ENCODE data around the gene CUL9.

Gene CUL9

GRCh38 chr6:43267619-43268354 lies 85.8 kb downstream of the CUL9 start:
- FAIRE-seq = no peak
- TF ChIP-seq, protein P1, sequence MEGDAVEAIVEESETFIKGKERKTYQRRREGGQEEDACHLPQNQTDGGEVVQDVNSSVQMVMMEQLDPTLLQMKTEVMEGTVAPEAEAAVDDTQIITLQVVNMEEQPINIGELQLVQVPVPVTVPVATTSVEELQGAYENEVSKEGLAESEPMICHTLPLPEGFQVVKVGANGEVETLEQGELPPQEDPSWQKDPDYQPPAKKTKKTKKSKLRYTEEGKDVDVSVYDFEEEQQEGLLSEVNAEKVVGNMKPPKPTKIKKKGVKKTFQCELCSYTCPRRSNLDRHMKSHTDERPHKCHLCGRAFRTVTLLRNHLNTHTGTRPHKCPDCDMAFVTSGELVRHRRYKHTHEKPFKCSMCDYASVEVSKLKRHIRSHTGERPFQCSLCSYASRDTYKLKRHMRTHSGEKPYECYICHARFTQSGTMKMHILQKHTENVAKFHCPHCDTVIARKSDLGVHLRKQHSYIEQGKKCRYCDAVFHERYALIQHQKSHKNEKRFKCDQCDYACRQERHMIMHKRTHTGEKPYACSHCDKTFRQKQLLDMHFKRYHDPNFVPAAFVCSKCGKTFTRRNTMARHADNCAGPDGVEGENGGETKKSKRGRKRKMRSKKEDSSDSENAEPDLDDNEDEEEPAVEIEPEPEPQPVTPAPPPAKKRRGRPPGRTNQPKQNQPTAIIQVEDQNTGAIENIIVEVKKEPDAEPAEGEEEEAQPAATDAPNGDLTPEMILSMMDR (IDR thresholded peaks at IDR 0.05; ENCODE audit: insufficient read depth, missing control alignments) = no peak
- DNase-seq (ENCODE audit: insufficient read length, low spot score) = no peak

- TF ChIP-seq, protein P1 (IDR thresholded peaks at IDR 0.05; ENCODE audit: insufficient read depth, missing control alignments) = no peak
- no peak for FAIRE-seq
- no peak for DNase-seq (ENCODE audit: insufficient read length, low spot score)
Observed at GRCh38 chr6:43268355-43268700, 86.3 kb downstream of the CUL9 start.

- FAIRE-seq = no peak
Observed at GRCh38 chr6:43268782-43269272, 86.8 kb downstream of the CUL9 start.

DNA sequence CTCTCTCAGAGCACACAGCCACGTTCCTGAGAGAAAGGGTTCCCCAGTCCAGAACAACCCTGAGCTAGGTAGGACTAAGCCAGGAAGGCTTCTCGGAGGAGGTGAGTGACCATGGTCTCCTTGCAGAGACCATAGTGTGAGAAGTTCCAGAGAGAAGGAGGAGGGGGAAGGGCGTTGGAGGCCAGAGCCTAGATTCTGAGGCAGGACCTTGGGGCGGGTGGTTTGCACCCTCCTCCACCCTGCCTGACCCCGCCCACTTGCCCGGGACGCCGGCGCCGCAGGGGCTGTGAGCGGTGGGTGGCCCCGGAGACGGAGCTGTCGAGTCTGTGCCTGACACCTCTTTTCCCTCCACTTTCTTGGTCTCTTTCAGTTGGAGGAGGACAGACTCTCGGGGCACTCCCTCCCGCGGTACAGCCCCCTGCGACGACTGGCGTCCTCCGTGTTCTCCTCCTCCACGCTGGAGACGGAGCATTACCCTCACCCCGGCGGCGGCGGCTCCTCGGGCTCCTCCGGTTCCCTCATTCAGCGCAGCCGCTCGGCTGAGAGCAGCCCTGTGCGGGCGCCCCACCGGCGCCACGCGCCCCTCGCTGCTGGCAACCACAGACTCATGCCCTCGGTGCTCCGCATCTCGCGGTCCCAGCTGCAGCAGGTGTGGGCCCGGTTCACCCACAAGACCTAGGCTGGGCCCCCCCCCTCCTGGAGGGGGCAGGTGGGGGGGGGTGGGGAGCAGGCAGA lies 87.4 kb downstream of the CUL9 start:
- DNase-seq (ENCODE audit: insufficient read length, low spot score) = no peak
- FAIRE-seq = no peak
- TF ChIP-seq, protein P1 (IDR thresholded peaks at IDR 0.05; ENCODE audit: insufficient read depth, missing control alignments) = no peak

More at GRCh38 chr6:43268782-43269272, 86.8 kb downstream of the CUL9 start:
- no peak for DNase-seq (ENCODE audit: insufficient read length, low spot score)
- TF ChIP-seq, protein P1 (IDR thresholded peaks at IDR 0.05; ENCODE audit: insufficient read depth, missing control alignments) = no peak

GRCh38 chr6:43271103-43271815 lies 89.3 kb downstream of the CUL9 start:
- FAIRE-seq = no peak
- TF ChIP-seq, protein P1 (IDR thresholded peaks at IDR 0.05; ENCODE audit: insufficient read depth, missing control alignments) = no peak
- no peak for DNase-seq (ENCODE audit: insufficient read length, low spot score)

DNA sequence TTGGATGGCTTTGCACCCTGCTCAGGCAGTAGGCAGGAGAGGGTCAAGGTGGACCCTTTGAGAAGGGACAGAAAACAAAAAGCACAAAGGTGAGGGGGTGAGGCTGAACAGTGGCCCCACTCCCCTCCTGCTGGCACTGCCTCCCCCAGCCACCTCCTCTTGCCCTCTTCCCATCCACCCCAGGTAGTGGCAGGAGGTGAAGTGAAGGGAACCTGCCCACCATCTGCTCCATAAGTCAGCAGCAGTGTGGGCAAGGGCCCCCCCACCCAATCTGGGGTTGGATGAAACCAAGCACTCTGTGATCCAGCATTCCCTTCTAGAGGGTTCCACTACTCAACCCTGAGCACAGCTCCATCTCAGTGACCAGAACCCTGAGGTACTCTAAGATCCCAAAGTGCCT lies 89.9 kb downstream of the CUL9 start:
- DNase-seq (ENCODE audit: insufficient read length, low spot score) = no peak
- no peak for FAIRE-seq

More for the DNA sequence above, 89.9 kb downstream of the CUL9 start:
- TF ChIP-seq, protein P1 (IDR thresholded peaks at IDR 0.05; ENCODE audit: insufficient read depth, missing control alignments) = no peak
